Measurements from ENCODE around the gene ATXN7.

Gene ATXN7

DNA sequence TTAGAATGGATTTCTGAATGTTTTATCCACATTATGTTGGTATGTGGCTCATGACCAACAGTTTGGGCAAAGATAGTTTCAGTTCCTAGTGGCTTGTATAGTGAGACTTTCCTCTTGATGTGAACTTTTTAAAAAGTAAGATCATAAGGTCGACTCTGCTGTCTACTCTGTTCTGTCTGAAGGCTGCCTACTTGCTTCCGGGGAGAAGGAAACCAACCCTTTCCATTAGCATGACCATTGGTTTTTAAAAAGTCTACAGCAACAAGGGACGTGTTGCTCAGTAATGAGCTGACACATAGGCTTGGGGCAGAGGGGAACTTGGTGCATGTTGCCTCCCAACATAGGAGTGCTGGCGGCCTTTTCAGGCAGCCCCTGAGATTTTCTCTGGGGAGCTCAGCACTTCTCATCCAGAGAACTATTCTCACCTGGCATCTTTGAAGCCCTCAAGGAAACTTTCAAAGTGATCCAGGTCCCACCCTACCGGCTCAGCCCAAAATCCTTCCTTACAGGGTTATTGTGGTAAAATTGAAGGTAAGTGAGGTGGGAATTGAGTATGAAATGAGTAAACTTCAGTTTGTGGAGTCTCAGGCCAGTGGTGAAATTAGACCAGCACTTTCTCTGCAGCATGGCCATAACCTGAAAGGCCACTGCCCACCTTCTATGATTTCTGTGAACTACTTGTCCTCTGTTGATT, 129.0 kb downstream of the ATXN7 start:
- DNase-seq, result no peak

- DNase-seq, result peak; percentile 77
Observed at GRCh38 chr3:63993653-63994079, 130.0 kb downstream of the ATXN7 start.

- DNase-seq, result no peak
Observed at GRCh38 chr3:63995086-63995485, 131.4 kb downstream of the ATXN7 start.

DNA sequence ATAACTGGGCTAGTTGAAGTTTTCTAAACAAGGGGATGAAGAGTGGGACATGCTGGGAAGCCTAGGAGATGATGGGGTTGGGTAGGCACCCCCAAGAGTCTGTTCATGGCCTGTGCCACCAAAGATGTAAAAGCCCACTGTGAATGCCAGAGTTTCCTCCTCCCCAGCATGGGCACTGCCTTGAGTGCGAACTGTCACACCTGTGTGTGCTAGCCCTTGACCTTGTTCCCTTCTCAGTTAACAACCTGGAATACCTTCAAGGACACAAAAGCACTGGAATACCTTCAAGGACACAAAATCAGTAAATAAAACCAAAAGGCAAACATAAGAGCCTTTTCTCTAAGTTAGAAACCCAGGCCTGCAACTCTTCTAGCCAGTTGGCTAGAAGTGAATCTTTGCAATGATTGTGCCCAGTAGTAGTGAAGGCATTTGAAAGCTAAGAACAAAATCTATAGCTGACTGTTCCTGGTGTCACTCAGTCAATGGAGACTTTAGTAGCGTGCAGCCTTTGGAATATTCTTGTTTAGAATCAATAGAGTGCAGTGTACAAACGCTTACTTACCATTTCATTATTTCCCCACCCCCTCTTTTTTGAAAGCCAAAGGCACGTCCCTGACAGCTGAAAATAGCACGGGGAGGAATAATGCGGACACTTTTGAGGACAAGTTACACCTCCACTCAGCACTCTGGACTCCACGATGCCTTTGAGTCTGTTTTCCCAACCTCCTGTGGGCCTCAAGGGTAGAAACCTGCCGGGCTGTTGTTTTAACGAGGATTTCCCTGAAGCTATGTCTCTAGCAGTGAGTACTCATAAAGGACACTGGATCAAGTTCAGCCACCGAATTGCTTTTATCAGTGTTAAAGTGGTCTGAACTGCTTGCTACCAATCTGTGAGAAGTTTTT, 135.4 kb downstream of the ATXN7 start:
- DNase-seq, result no peak

DNA sequence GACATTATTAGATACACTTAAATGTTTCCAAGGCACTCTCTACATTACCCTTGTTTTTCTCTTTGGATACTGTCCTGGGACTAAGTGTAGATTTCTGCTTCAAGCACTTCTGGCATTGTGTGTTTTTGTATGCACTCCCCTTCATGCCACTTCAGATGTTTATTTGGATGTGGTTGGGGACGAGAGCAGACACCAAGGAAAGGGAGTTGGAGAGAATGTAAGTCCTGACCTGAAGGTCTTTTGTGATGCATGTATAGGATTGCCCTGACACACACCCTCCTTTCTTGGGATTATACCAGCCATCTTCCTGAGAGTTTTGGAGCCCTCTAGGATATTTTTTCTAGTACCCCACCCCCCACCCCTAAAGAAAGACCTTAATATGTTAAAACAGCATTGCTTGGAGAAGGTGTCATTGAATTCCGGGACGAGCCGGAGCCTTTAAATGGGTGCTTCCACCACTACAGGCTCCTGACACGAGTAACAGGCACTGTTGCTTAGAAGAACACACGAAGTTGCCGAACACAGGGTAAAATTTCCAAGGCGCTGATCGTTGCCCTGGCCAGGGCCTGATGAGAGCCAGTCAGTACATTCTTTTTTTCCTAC, 136.9 kb downstream of the ATXN7 start:
- no peak for DNase-seq

- DNase-seq, result no peak
Observed at GRCh38 chr3:64002233-64002632, 138.6 kb downstream of the ATXN7 start.

GRCh38 chr3:64003589-64003988, 139.9 kb downstream of the ATXN7 start:
- DNase-seq, result no peak

- no peak for DNase-seq
Observed at GRCh38 chr3:64008017-64008416, 144.3 kb downstream of the ATXN7 start.

- DNase-seq, result peak; percentile 59
Observed at GRCh38 chr3:64008487-64009351, 145.1 kb downstream of the ATXN7 start.

- no peak for DNase-seq
Observed at GRCh38 chr3:64009528-64009927, 145.9 kb downstream of the ATXN7 start.

DNA sequence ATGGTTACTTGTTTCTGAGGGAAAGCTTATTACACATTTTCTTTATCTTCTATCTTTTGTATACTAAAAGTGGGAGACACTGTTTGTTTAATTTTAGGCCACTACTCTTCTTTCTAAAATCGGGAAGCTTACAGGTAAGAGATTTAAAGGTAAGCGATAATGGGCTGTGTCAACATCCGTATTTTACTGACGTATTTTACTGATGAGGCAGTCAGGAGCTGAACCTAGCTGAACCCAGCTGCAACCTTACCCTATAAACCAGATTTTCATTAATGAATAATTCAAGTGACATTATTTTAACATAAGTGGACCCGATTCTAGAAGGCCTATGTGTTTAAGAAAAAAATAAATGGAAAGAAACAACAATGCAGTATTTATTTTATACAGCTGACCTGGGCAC, 146.5 kb downstream of the ATXN7 start:
- no peak for DNase-seq

DNA sequence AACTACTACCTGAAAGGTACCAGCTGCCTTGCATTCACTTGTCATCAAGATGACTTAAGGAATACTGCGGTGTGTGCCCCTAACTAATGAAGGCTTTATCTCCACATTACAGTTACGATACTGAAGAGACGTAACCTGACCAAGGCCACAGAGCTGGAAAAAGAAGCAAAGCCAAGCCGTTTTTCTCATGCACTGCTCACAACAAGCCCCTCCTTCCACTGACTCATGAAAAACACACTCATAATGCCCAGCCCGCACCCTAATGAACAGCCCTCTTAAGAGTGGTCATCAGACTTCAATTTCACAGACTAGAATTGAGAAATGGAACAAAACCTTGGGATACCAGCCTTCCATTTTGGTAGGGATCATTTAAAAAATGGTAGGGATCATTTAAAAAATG, 148.0 kb downstream of the ATXN7 start:
- DNase-seq, result peak; percentile 75

- DNase-seq, result no peak
Observed at GRCh38 chr3:64016941-64017620, 153.4 kb downstream of the ATXN7 start.

GRCh38 chr3:64019271-64019670, 155.6 kb downstream of the ATXN7 start:
- no peak for DNase-seq

- no peak for DNase-seq
Observed at GRCh38 chr3:64019879-64020278, 156.2 kb downstream of the ATXN7 start.

DNA sequence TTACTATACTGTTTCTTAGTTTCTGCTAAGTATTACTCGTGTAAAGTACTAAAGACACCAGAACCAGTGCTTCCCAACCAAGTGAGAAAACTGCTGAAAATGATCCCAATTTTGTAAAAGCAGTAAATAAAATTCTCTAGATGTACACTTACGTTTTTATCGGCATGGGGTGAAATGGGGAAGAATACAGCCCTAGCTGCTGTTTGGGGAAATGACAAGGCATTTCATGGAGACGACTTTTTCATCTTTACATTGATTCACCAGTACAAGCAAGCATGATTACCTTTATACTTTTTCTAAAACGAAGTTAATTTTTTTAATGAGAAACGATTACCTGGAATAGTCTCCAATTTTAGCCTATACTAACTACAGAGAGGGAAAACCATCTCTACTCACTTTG, 158.3 kb downstream of the ATXN7 start:
- peak; percentile 35 for DNase-seq

GRCh38 chr3:64022451-64023186, 159.0 kb downstream of the ATXN7 start:
- peak; percentile 38 for DNase-seq

DNA sequence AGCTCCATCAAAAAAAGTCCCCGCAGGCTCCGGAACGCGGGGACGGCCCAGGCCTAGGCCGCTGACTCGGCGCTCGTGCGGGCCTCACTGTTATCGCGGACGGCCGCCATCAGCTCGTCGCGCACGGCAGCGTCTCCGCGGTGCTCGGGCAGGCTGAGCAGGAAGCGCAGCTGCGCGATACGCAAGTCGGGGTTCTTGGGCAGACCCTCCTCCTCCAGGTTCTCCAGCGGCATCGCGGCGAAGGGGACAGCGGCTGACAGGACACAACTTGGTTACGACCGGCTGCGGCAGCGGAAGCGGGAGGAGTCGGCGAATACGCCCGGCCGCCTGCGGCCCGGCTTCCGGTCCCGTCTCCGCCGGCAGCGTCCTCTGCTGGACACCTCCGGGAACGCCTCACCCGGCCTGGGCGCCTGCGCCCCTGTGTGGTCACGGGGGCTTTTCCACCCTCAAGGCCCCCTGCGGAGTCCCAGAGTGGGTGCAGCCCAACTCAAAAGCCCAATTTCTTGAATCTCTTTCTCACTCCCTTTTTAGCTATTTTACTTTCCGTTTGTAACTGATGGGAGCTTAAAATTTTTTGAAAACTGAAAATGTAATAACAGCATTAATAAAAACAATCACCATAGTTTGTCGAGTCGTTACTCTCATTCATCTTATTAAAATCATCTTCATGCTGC, 159.7 kb downstream of the ATXN7 start, which contains the start of gene PSMD6:
PSMD6 (minus strand) TSS at position 308 of the 674 bp plus-strand sequence; CDS start at position 233, 75 bp downstream.
- DNase-seq, result peak; percentile 85

GRCh38 chr3:64023861-64024223, 160.2 kb downstream of the ATXN7 start:
- DNase-seq, result no peak

- DNase-seq, result no peak
Observed at GRCh38 chr3:64026346-64026745, 162.7 kb downstream of the ATXN7 start.

DNA sequence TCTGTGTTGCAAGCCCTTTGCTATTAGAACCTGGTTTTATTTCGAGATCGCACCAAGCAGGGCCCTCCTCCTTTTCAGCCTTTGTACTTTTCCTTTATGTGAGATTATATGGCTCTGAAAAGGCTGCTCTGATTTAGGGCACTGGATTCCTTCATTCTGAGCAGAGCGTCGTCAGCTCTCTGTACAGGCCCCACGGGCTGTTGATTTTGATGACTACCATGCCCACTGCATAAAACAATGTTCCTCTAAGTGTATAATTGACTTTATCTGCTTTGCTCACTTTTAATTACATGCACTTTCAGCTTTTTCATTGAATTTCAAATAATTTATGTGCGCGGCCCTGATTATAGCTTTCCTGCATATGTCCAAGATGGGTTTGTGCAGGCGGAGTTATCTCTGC, 164.0 kb downstream of the ATXN7 start:
- DNase-seq, result no peak
